ENCODE results near the gene RC3H1. TPM values are rescaled to one million over a fixed set of nuclear protein-coding genes. Genes with fewer than 3 reads are reported as not detected.

Gene RC3H1
- total and polyA plus RNA-seq, 9 of the 15 experiments (the other 6 are each of a cell fraction or from before 2014, with no cell fraction given), result 2.4 to 31.7 (median 12.4) TPM

- TF ChIP-seq RHOXF2B (CRISPR knock-in tag; conservative IDR thresholded peaks at IDR 0.05), result no peak
- TF ChIP-seq SETDB1 (IDR thresholded peaks at IDR 0.05; ENCODE audit: low read length), result no peak
- no peak for TF ChIP-seq TAF1 (IDR thresholded peaks at IDR 0.05; ENCODE audit: control insufficient read depth, extremely low read depth, insufficient read depth, low read length, severe bottlenecking)
- TF ChIP-seq, protein P1, sequence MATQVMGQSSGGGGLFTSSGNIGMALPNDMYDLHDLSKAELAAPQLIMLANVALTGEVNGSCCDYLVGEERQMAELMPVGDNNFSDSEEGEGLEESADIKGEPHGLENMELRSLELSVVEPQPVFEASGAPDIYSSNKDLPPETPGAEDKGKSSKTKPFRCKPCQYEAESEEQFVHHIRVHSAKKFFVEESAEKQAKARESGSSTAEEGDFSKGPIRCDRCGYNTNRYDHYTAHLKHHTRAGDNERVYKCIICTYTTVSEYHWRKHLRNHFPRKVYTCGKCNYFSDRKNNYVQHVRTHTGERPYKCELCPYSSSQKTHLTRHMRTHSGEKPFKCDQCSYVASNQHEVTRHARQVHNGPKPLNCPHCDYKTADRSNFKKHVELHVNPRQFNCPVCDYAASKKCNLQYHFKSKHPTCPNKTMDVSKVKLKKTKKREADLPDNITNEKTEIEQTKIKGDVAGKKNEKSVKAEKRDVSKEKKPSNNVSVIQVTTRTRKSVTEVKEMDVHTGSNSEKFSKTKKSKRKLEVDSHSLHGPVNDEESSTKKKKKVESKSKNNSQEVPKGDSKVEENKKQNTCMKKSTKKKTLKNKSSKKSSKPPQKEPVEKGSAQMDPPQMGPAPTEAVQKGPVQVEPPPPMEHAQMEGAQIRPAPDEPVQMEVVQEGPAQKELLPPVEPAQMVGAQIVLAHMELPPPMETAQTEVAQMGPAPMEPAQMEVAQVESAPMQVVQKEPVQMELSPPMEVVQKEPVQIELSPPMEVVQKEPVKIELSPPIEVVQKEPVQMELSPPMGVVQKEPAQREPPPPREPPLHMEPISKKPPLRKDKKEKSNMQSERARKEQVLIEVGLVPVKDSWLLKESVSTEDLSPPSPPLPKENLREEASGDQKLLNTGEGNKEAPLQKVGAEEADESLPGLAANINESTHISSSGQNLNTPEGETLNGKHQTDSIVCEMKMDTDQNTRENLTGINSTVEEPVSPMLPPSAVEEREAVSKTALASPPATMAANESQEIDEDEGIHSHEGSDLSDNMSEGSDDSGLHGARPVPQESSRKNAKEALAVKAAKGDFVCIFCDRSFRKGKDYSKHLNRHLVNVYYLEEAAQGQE (IDR thresholded peaks at IDR 0.05; ENCODE audit: borderline replicate concordance), result peak; percentile 37; the same call in 1 of the 2 replicates
- TF ChIP-seq, protein P1 (CRISPR knock-in tag; IDR thresholded peaks at IDR 0.05; ENCODE audit: low read depth), result no peak
- TF ChIP-seq SMARCC2 (IDR thresholded peaks at IDR 0.05; ENCODE audit: low read depth), result no peak
- TF ChIP-seq YBX1 (IDR thresholded peaks at IDR 0.05), result no peak
- 0 out of 2 replicates have a peak, but pooled peaks have one; percentile 71 for TF ChIP-seq ZC3H11A (IDR thresholded peaks at IDR 0.05; ENCODE audit: low read depth, low read length)
- TF ChIP-seq, protein P2, sequence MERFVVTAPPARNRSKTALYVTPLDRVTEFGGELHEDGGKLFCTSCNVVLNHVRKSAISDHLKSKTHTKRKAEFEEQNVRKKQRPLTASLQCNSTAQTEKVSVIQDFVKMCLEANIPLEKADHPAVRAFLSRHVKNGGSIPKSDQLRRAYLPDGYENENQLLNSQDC (CRISPR knock-in tag; IDR thresholded peaks at IDR 0.05), result no peak
- peak; percentile 72 to 93 (median 82) for TF ChIP-seq CTCF (IDR thresholded peaks at IDR 0.05 in 2 of 3, conservative IDR thresholded peaks at IDR 0.05 in 1 of 3; ENCODE audit: insufficient read depth in 2 of 3, low read depth in 1 of 3, low read length in 3 of 3)
- TF ChIP-seq ZSCAN32 (CRISPR knock-in tag; IDR thresholded peaks at IDR 0.05), result no peak
- TF ChIP-seq U2AF2 (optimal IDR thresholded peaks at IDR 0.05; ENCODE audit: low read depth, low read length), result no peak
- TF ChIP-seq ZNF79 (CRISPR knock-in tag; IDR thresholded peaks at IDR 0.05; ENCODE audit: low read depth), result no peak
- no peak for TF ChIP-seq HNRNPUL1 (IDR thresholded peaks at IDR 0.05; ENCODE audit: low read length)
- no peak for TF ChIP-seq HNRNPK (IDR thresholded peaks at IDR 0.05; ENCODE audit: low read depth, low read length, poor library complexity, severe bottlenecking)
- TF ChIP-seq, protein P3, sequence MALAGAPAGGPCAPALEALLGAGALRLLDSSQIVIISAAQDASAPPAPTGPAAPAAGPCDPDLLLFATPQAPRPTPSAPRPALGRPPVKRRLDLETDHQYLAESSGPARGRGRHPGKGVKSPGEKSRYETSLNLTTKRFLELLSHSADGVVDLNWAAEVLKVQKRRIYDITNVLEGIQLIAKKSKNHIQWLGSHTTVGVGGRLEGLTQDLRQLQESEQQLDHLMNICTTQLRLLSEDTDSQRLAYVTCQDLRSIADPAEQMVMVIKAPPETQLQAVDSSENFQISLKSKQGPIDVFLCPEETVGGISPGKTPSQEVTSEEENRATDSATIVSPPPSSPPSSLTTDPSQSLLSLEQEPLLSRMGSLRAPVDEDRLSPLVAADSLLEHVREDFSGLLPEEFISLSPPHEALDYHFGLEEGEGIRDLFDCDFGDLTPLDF (CRISPR knock-in tag; IDR thresholded peaks at IDR 0.05), result 0 out of 2 replicates have a peak, but pooled peaks have one; percentile 43
- no peak for TF ChIP-seq DNMT1 (IDR thresholded peaks at IDR 0.05)
- no peak for TF ChIP-seq RNF2 (IDR thresholded peaks at IDR 0.05)
Measured at GRCh38 chr1:173914366-173914871, 107.7 kb downstream of the RC3H1 start (continued).

Data from K562 (cell line).